Body of pancreas (tissue), 4 donors: Measurements from ENCODE around the gene SORCS1. TPM values are rescaled to one million over a fixed set of nuclear protein-coding genes. Genes with fewer than 3 reads are reported as not detected.

Experiments
- ATAC-seq: fragments of 150-250 bp; one replicate; pipeline ENCODE4 v1.9.1; 2016
- DNase-seq, 4 donors: peaks; one replicate each; pipeline ENCODE4 v3.0.0-alpha.2; 2019
- H3K27ac ChIP-seq, 4 donors: fragments of 200-600 bp; sonication (generic); 1 replicate in 3 of 4; 2 replicates in 1 of 4; pipeline versions ENCODE4 v1.5.1 to v1.6.1; 2016 to 2019; ENCODE audit warnings: mild to moderate bottlenecking in 1 of 4, mixed read lengths in 1 of 4, moderate library complexity in 1 of 4
- H3K27me3 ChIP-seq, 2 donors: fragments of 200-600 bp; sonication (generic); one replicate each; pipeline ENCODE4 v1.6.0; 2016; ENCODE audit warnings: mild to moderate bottlenecking in 1 of 2
- H3K36me3 ChIP-seq, 2 donors: fragments of 200-600 bp; sonication (generic); replicated peaks in 1 of 2; 2 replicates each; pipeline ENCODE4 v1.5.1; 2016; ENCODE audit warnings: low read depth in 2 of 2; ENCODE audit not compliant: insufficient read depth in 1 of 2
- H3K4me1 ChIP-seq: fragments of 200-600 bp; sonication (generic); one replicate; pipeline ENCODE4 v1.6.0; 2016
- H3K4me3 ChIP-seq, 2 donors: fragments of 200-600 bp; sonication (generic); 1 replicate in 1 of 2; 2 replicates in 1 of 2; pipeline ENCODE4 v1.5.1; 2016 to 2019
- H3K9me3 ChIP-seq, 3 donors: fragments of 200-600 bp; sonication (generic); 1 replicate in 2 of 3; 2 replicates in 1 of 3; pipeline ENCODE4 v1.5.1; 2016
- POLR2A ChIP-seq, 3 donors: fragments of 450-650 bp; IDR thresholded peaks; one replicate each; pipeline ENCODE4 v1.6.1; 2016; ENCODE audit warnings: antibody characterized with exemption in 3 of 3, mild to moderate bottlenecking in 2 of 3
- WGBS, 2 donors: methylation state at CpG; one replicate each; pipeline ENCODE4 v1.1.5; 2017; 5-methylcytosine and 5-hydroxymethylcytosine counted together
- intact Hi-C: fragments of 100-400 bp; cut with DNase I; formaldehyde crosslinking; loops from one replicate; pipeline ENCODE4 v1.15.1; 2023
- total RNA-seq, 2 donors: library from RNA; depleted of rRNA; stranded (reverse); fragments of >200 nt; gene quantifications; one replicate each; pipeline ENCODE4 v1.1.0, GENCODE V29; 2016
- TF ChIP-seq, protein P1 (sequence below), 7 experiments: fragments of 450-650 bp in 4 of 7; fragments of 200-600 bp in 3 of 7; sonication (generic) in 3 of 7; IDR thresholded peaks; one replicate each; pipeline ENCODE4 v1.5.1; 2016 to 2019; ENCODE audit warnings: antibody characterized with exemption in 7 of 7

The SORCS1 gene
- 1 to 10 TPM; 1.3 to 6.0 TPM for total RNA-seq

- H3K4me3 ChIP-seq = peak within 1 kb of the TSS in 1 of 2 donors; percentile 12
- H3K4me1 ChIP-seq = peaks cover 14% of the 10 kb centered on the region
- no peak for TF ChIP-seq POLR2A (IDR thresholded peaks at IDR 0.05)
- TF ChIP-seq, protein P1, sequence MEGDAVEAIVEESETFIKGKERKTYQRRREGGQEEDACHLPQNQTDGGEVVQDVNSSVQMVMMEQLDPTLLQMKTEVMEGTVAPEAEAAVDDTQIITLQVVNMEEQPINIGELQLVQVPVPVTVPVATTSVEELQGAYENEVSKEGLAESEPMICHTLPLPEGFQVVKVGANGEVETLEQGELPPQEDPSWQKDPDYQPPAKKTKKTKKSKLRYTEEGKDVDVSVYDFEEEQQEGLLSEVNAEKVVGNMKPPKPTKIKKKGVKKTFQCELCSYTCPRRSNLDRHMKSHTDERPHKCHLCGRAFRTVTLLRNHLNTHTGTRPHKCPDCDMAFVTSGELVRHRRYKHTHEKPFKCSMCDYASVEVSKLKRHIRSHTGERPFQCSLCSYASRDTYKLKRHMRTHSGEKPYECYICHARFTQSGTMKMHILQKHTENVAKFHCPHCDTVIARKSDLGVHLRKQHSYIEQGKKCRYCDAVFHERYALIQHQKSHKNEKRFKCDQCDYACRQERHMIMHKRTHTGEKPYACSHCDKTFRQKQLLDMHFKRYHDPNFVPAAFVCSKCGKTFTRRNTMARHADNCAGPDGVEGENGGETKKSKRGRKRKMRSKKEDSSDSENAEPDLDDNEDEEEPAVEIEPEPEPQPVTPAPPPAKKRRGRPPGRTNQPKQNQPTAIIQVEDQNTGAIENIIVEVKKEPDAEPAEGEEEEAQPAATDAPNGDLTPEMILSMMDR (IDR thresholded peaks at IDR 0.05) = peak in 1 of 7 experiments; percentile 20
- peak; percentile 78 for ATAC-seq
- peak; percentile 22 to 52 (median 34) for DNase-seq
- 0 to 2% methylated on average over 22 to 78 of the region's 105 CpGs for WGBS, 2 donors
- intact Hi-C loops = no loop called here
- H3K9me3 ChIP-seq = no peaks in the 10 kb centered on the region
- H3K27me3 ChIP-seq = no peaks in the 10 kb centered on the region
- H3K27ac ChIP-seq = peak within 1 kb of the TSS in 1 of 4 donors; percentile 53
- no peaks in the 10 kb centered on the region for H3K36me3 ChIP-seq
Measured at GRCh38 chr10:107163881-107164861, at the start of gene SORCS1. SORCS1 (minus strand) TSS chr10:107164706.

- WGBS, 2 donors = 66 to 78% methylated on average over 2 of the region's 2 CpGs
- no peak for ATAC-seq
- no peak for DNase-seq
- TF ChIP-seq POLR2A (IDR thresholded peaks at IDR 0.05) = no peak
- no peak overlapping the region for H3K4me3 ChIP-seq
- intact Hi-C loops = no loop called here
- no peak overlapping the region for H3K27ac ChIP-seq
- H3K27me3 ChIP-seq = no peaks in the 10 kb centered on the region
- no peaks in the 10 kb centered on the region for H3K36me3 ChIP-seq
- H3K4me1 ChIP-seq = no peaks in the 10 kb centered on the region
- H3K9me3 ChIP-seq = no peaks in the 10 kb centered on the region
Measured at GRCh38 chr10:107214261-107214660, 49.8 kb upstream of the SORCS1 start.

GRCh38 chr10:107213861-107214260, 49.4 kb upstream of the SORCS1 start:
- Histone ChIP-seq H3K9me3 (no peaks in the 10 kb centered on the region), H3K36me3 (no peaks in the 10 kb centered on the region), H3K4me3 (no peak overlapping the region), H3K4me1 (no peaks in the 10 kb centered on the region), H3K27ac (no peak overlapping the region), H3K27me3 (no peaks in the 10 kb centered on the region)
- TF ChIP-seq POLR2A (IDR thresholded peaks at IDR 0.05) = no peak
- TF ChIP-seq, protein P1 (IDR thresholded peaks at IDR 0.05) = no peak
- ATAC-seq = no peak
- no peak for DNase-seq
- WGBS, 2 donors = 80 to 91% methylated on average over 5 to 8 of the region's 8 CpGs
- intact Hi-C loops = no loop called here

- TF ChIP-seq, protein P1 (IDR thresholded peaks at IDR 0.05) = no peak
- no peak for TF ChIP-seq POLR2A (IDR thresholded peaks at IDR 0.05)
- Histone ChIP-seq H3K9me3 (no peaks in the 10 kb centered on the region), H3K4me1 (no peaks in the 10 kb centered on the region), H3K27me3 (no peaks in the 10 kb centered on the region), H3K27ac (no peak overlapping the region), H3K36me3 (no peaks in the 10 kb centered on the region), H3K4me3 (no peak overlapping the region)
- no peak for DNase-seq
- no peak for ATAC-seq
- WGBS, 2 donors = 66 to 67% methylated on average over 4 of the region's 4 CpGs
- intact Hi-C loops = no loop called here
Measured at GRCh38 chr10:107206833-107207232, 42.3 kb upstream of the SORCS1 start.

- no peak for DNase-seq
- WGBS, 2 donors = 4 to 10% methylated on average over 1 of the region's 1 CpG
Measured at GRCh38 chr10:107169516-107169915, 5.0 kb upstream of the SORCS1 start.

More at GRCh38 chr10:107169516-107169915, 5.0 kb upstream of the SORCS1 start:
- peaks cover 3% of the 10 kb centered on the region for H3K4me1 ChIP-seq
- H3K27ac ChIP-seq = no peak overlapping the region
- intact Hi-C loops = no loop called here
- no peaks in the 10 kb centered on the region for H3K36me3 ChIP-seq
- no peaks in the 10 kb centered on the region for H3K9me3 ChIP-seq
- no peak for ATAC-seq
- H3K4me3 ChIP-seq = no peak overlapping the region
- H3K27me3 ChIP-seq = no peaks in the 10 kb centered on the region
- TF ChIP-seq, protein P1 (IDR thresholded peaks at IDR 0.05) = no peak
- TF ChIP-seq POLR2A (IDR thresholded peaks at IDR 0.05) = no peak
